GM23248 (cell line): Measurements from ENCODE around the gene STAT6. TPM values are rescaled to one million over a fixed set of nuclear protein-coding genes. Genes with fewer than 3 reads are reported as not detected.

Experiments
- DNase-seq: peaks from one replicate; pipeline ENCODE4 v3.0.0-alpha.2; 2015
- H2AFZ ChIP-seq: fragments of 200-600 bp; sonication (generic); 2 replicates; pipeline ENCODE4 v1.6.1; 2016; ENCODE audit warnings: antibody characterized with exemption
- H3F3A ChIP-seq: fragments of 200-600 bp; sonication (generic); 2 replicates; pipeline ENCODE4 v1.6.1; 2016; ENCODE audit warnings: mild to moderate bottlenecking, antibody characterized with exemption, mixed run types; ENCODE audit not compliant: insufficient read depth
- H3K27ac ChIP-seq: fragments of 200-600 bp; sonication (generic); 2 replicates; pipeline ENCODE4 v1.5.1; 2016; ENCODE audit warnings: mild to moderate bottlenecking
- H3K27me3 ChIP-seq: fragments of 200-600 bp; sonication (generic); replicated peaks from 2 replicates; pipeline ENCODE4 v1.6.1; 2016; ENCODE audit warnings: mild to moderate bottlenecking; ENCODE audit not compliant: insufficient read depth
- H3K36me3 ChIP-seq: fragments of 200-600 bp; sonication (generic); 2 replicates; pipeline ENCODE4 v1.6.1; 2016; ENCODE audit warnings: low read depth, mild to moderate bottlenecking
- H3K4me1 ChIP-seq: fragments of 200-600 bp; sonication (generic); 2 replicates; pipeline ENCODE4 v1.6.1; 2016; ENCODE audit warnings: mild to moderate bottlenecking; ENCODE audit not compliant: insufficient read depth
- H3K4me2 ChIP-seq: fragments of 200-600 bp; sonication (generic); one replicate; pipeline ENCODE4 v1.6.1; 2016; ENCODE audit warnings: mild to moderate bottlenecking; ENCODE audit not compliant: unreplicated experiment
- H3K4me3 ChIP-seq: fragments of 200-600 bp; sonication (generic); 2 replicates; pipeline ENCODE4 v1.5.1; 2016; ENCODE audit warnings: mild to moderate bottlenecking
- H3K79me2 ChIP-seq: fragments of 200-600 bp; sonication (generic); 2 replicates; pipeline ENCODE4 v1.6.1; 2016; ENCODE audit warnings: mild to moderate bottlenecking; ENCODE audit not compliant: insufficient read depth
- H3K9ac ChIP-seq: fragments of 200-600 bp; sonication (generic); 2 replicates; pipeline ENCODE4 v1.6.1; 2016; ENCODE audit warnings: mild to moderate bottlenecking
- H3K9me2 ChIP-seq: fragments of 200-600 bp; sonication (generic); 2 replicates; pipeline ENCODE4 v1.6.1; 2016; ENCODE audit warnings: mixed run types, mild to moderate bottlenecking, moderate library complexity; ENCODE audit not compliant: insufficient read depth
- H3K9me3 ChIP-seq: fragments of 200-600 bp; sonication (generic); one replicate; pipeline ENCODE4 v1.6.1; 2017; ENCODE audit warnings: low read depth
- H4K20me1 ChIP-seq: fragments of 200-600 bp; sonication (generic); 2 replicates; pipeline ENCODE4 v1.6.0; 2016; ENCODE audit not compliant: insufficient read depth
- EZH2 ChIP-seq: fragments of 200-600 bp; sonication (generic); IDR thresholded peaks from 2 replicates; pipeline ENCODE4 v1.6.1; 2018; ENCODE audit warnings: antibody characterized with exemption, mild to moderate bottlenecking; ENCODE audit not compliant: insufficient read depth, poor library complexity, severe bottlenecking
- EZH2phosphoT487 ChIP-seq: fragments of 200-600 bp; sonication (generic); IDR thresholded peaks from 2 replicates; pipeline ENCODE4 v1.6.1; 2018; ENCODE audit warnings: antibody characterized with exemption, moderate library complexity, mild to moderate bottlenecking, low read depth; ENCODE audit not compliant: insufficient read depth
- WGBS, 2 experiments: methylation state at CpG; one replicate each; pipeline ENCODE4 v1.1.6; 2015 to 2017; ENCODE audit warnings: low lambda C conversion rate in 2 of 2, low coverage in 1 of 2; ENCODE audit errors: missing lambda C conversion rate in 2 of 2; 5-methylcytosine and 5-hydroxymethylcytosine counted together
- in situ Hi-C: fragments of 300-500 bp; cut with MboI; formaldehyde crosslinking; loops from 2 replicates; pipeline ENCODE4 v1.15.0; 2020
- polyA plus RNA-seq: library from polyadenylated mRNA; unstranded; fragments of >200 nt; fragmentation: Nextera tagmentation; extraction: Ambion mirVana; gene quantifications from 2 replicates; pipeline ENCODE4 v1.2.1, GENCODE V29; 2016
- total RNA-seq: library from RNA; depleted of rRNA; stranded (reverse); fragments of >200 nt; shearing (Covaris generic); gene quantifications from 2 replicates; pipeline ENCODE4 v1.2.3, GENCODE V29; 2014

STAT6 gene
- total and polyA plus RNA-seq, 2 experiments from 2014 or later: 70.7 to 103 TPM

GRCh38 chr12:57133013-57133569 lies 21.9 kb upstream of the STAT6 start:
- Histone ChIP-seq H2AFZ (no peak overlapping the region), H3K9me3 (no peaks in the 10 kb centered on the region), H3K4me2 (peak overlapping the region; percentile 90), H3K36me3 (no peaks in the 10 kb centered on the region), H3K9me2 (no peaks in the 10 kb centered on the region), H4K20me1 (no peaks in the 10 kb centered on the region), H3K79me2 (peaks cover 94% of the 10 kb centered on the region), H3F3A (peaks cover 74% of the 10 kb centered on the region), H3K27ac (peak overlapping the region; percentile 89), H3K4me1 (peaks cover 62% of the 10 kb centered on the region), H3K9ac (peak overlapping the region; percentile 90), H3K4me3 (peak overlapping the region; percentile 90), H3K27me3 (no peaks in the 10 kb centered on the region)
- TF ChIP-seq EZH2phosphoT487: no peak
- TF ChIP-seq EZH2: no peak
- in situ Hi-C loops: no loop called here
- DNase-seq: peak; percentile 90
- WGBS, 2 experiments: 0% methylated on average over 3 to 4 of the region's 4 CpGs

DNA sequence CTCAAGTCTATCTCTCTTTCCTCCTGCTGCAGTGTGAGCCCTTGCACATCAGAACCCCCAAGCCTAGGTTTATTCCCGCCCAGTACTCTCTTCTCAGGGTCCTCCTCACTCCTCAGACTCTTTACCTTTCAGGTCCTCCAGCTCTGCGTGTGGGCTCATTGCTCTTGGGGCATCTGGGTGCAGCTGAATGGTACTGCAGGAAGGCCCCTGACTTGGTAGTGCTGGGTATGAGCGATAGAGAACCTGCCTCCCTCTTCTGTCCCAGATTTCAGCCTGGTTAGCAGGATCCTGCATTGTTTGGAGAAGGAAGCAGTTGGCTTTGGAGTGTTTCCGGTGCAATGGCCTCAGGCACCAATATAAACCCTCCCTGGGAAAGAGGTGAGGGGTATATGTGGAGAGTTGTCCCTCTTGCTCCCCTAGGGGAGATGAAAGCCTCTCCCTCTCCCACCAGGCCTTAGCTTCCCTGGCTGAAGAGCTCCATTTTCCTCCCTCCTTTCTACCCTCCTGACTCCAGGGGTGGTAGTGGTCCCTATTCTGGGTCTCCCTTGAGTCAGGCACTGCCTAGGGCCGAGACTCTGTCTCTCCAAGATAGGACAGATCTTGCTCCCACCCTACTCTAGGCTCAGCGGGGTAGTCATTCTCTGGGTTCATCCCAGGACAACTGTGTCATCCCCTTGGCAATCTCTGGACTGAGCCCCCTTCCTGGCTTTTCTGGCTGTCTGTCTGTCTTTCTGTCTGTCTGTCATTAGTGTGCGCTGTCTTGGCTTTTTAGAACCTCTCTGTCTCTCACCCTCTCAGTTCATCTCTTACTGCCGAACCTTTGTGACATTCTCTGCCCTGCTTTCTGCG lies 21.0 kb upstream of the STAT6 start:
- peak overlapping the region; percentile 90 for H3K4me3 ChIP-seq
- in situ Hi-C loops: no loop called here
- peaks cover 84% of the 10 kb centered on the region for H3K79me2 ChIP-seq
- H3F3A ChIP-seq: peaks cover 68% of the 10 kb centered on the region
- no peak overlapping the region for H2AFZ ChIP-seq
- no peaks in the 10 kb centered on the region for H3K9me3 ChIP-seq
- no peaks in the 10 kb centered on the region for H3K27me3 ChIP-seq
- peak overlapping the region; percentile 90 for H3K4me2 ChIP-seq
- H3K9ac ChIP-seq: peak overlapping the region; percentile 90
- peaks cover 56% of the 10 kb centered on the region for H3K4me1 ChIP-seq
- H3K36me3 ChIP-seq: no peaks in the 10 kb centered on the region
- DNase-seq: peak; percentile 60
- 2% methylated on average over 9 of the region's 9 CpGs for WGBS, 2 experiments
- TF ChIP-seq EZH2 (no peak), EZH2phosphoT487 (no peak)
- H3K27ac ChIP-seq: peak overlapping the region; percentile 89
- H4K20me1 ChIP-seq: no peaks in the 10 kb centered on the region
- no peaks in the 10 kb centered on the region for H3K9me2 ChIP-seq

DNA sequence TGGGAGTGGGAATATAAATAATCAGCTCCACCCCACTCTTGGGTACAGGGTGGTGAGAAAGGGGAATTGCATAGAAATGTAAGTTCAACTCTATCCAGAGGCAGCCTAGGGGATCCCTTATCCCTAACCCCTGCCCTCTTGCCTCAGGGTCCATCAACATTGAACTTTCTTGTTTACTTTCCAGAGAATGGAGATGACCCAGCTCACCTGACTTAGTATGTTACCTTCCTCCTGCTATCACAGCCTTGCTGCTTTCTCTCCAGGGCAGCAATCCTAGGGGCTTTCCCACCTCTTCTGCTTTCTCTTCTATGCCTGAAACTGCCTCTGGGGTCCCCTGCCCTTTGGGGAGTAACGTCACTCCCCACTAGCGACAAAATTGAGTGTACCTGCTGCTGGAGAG lies 19.8 kb upstream of the STAT6 start:
- DNase-seq: no peak
- peak overlapping the region; percentile 90 for H3K9ac ChIP-seq
- no peak for TF ChIP-seq EZH2phosphoT487
- no peak for TF ChIP-seq EZH2
- peak overlapping the region; percentile 90 for H3K4me3 ChIP-seq
- no peaks in the 10 kb centered on the region for H3K36me3 ChIP-seq
- H3K9me2 ChIP-seq: no peaks in the 10 kb centered on the region
- H4K20me1 ChIP-seq: no peaks in the 10 kb centered on the region
- peak overlapping the region; percentile 89 for H3K27ac ChIP-seq
- H3F3A ChIP-seq: peaks cover 63% of the 10 kb centered on the region
- WGBS, 2 experiments: 24 to 38% methylated on average over 2 of the region's 2 CpGs
- H3K4me2 ChIP-seq: peak overlapping the region; percentile 90
- no peak overlapping the region for H2AFZ ChIP-seq
- H3K79me2 ChIP-seq: peaks cover 74% of the 10 kb centered on the region
- H3K4me1 ChIP-seq: peaks cover 56% of the 10 kb centered on the region
- in situ Hi-C loops: no loop called here
- no peaks in the 10 kb centered on the region for H3K9me3 ChIP-seq
- H3K27me3 ChIP-seq: no peaks in the 10 kb centered on the region

DNA sequence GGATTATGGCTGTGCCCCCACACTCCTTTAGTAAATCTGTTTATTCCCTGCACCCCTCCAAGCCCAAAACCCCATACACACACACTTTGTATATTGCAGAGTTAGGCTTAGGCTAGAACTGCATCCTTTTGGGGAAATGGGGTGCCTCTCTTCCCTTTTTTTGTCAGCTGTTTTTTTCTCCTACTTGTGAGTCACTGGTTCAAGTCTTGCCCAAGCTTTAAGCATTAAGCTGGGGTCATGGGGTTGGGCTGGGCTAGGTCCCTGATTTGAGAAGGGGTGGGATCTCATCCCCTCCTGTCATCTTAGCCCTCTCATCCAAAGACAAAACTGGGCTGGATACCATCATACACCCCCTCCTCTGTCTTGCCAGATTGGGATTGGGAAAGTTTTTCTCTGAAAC lies 18.7 kb upstream of the STAT6 start:
- peak; percentile 86 for DNase-seq
- no peak overlapping the region for H2AFZ ChIP-seq
- peak overlapping the region; percentile 89 for H3K27ac ChIP-seq
- peaks cover 53% of the 10 kb centered on the region for H3F3A ChIP-seq
- TF ChIP-seq EZH2phosphoT487 (no peak), EZH2 (no peak)
- H3K9me2 ChIP-seq: no peaks in the 10 kb centered on the region
- peak overlapping the region; percentile 90 for H3K4me3 ChIP-seq
- H4K20me1 ChIP-seq: no peaks in the 10 kb centered on the region
- H3K9me3 ChIP-seq: no peaks in the 10 kb centered on the region
- H3K4me2 ChIP-seq: peak overlapping the region; percentile 90
- in situ Hi-C loops: no loop called here
- peak overlapping the region; percentile 90 for H3K9ac ChIP-seq
- peaks cover 63% of the 10 kb centered on the region for H3K79me2 ChIP-seq
- peaks cover 45% of the 10 kb centered on the region for H3K4me1 ChIP-seq
- H3K36me3 ChIP-seq: no peaks in the 10 kb centered on the region
- H3K27me3 ChIP-seq: no peaks in the 10 kb centered on the region
